Colonic mucosa (tissue), 4 donors: ENCODE data around the gene INPP5A. TPM values are rescaled to one million over a fixed set of nuclear protein-coding genes. Genes with fewer than 3 reads are reported as not detected.

Experiments
- DNase-seq: peaks from one replicate; pipeline ENCODE4 v3.0.0-alpha.2; 2020
- H3K27ac ChIP-seq: fragments of 200-600 bp; one replicate; pipeline ENCODE4 v1.8.0; 2021
- H3K27me3 ChIP-seq: fragments of 200-600 bp; one replicate; pipeline ENCODE4 v1.8.0; 2021
- H3K36me3 ChIP-seq: fragments of 200-600 bp; one replicate; pipeline ENCODE4 v1.8.0; 2021
- H3K4me1 ChIP-seq: fragments of 200-600 bp; one replicate; pipeline ENCODE4 v1.8.0; 2021; ENCODE audit warnings: mild to moderate bottlenecking
- H3K4me3 ChIP-seq: fragments of 200-600 bp; one replicate; pipeline ENCODE4 v1.8.0; 2021
- H3K9ac ChIP-seq, 2 donors: one replicate each; pipeline ENCODE4 v1.7.0; 2013; ENCODE audit warnings: control low read depth in 2 of 2, low read depth in 2 of 2, low read length in 2 of 2
- H3K9me3 ChIP-seq: fragments of 200-600 bp; one replicate; pipeline ENCODE4 v1.8.0; 2021
- intact Hi-C: fragments of 100-400 bp; cut with DNase I; formaldehyde crosslinking; loops from one replicate; pipeline ENCODE4 v1.14.1; 2022
- total RNA-seq, 2 donors: library from RNA; stranded (reverse); fragmentation: NEBNext Ultra II Directional in 1 of 2; extraction: Animal tissue kit (Norgen Biotek cat#: 25700) in 1 of 2; gene quantifications; one replicate each; pipeline ENCODE4 v1.2.1, GENCODE V29; 2021
- TF ChIP-seq, protein P1 (sequence below): fragments of 200-600 bp; IDR thresholded peaks from one replicate; pipeline ENCODE4 v1.8.0; 2022; ENCODE audit warnings: antibody characterized with exemption, mild to moderate bottlenecking
- donor health status: healthy.
- donor health status: DM: no; HTN: no; CAD: no.
- donor health status: DM: no; HTN: no; CAD: no.

INPP5A gene
- total RNA-seq, 2 donors from 2014 or later = 29.9 to 41.5 TPM

GRCh38 chr10:132660385-132660784 is 122.8 kb downstream of the INPP5A start:
- no peak overlapping the region for H3K9ac ChIP-seq
- H3K4me1 ChIP-seq = no peaks in the 10 kb centered on the region
- H3K27me3 ChIP-seq = no peaks in the 10 kb centered on the region
- no peaks in the 10 kb centered on the region for H3K9me3 ChIP-seq
- H3K36me3 ChIP-seq = no peaks in the 10 kb centered on the region
- no peak overlapping the region for H3K4me3 ChIP-seq
- intact Hi-C loops = no loop called here
- TF ChIP-seq, protein P1, sequence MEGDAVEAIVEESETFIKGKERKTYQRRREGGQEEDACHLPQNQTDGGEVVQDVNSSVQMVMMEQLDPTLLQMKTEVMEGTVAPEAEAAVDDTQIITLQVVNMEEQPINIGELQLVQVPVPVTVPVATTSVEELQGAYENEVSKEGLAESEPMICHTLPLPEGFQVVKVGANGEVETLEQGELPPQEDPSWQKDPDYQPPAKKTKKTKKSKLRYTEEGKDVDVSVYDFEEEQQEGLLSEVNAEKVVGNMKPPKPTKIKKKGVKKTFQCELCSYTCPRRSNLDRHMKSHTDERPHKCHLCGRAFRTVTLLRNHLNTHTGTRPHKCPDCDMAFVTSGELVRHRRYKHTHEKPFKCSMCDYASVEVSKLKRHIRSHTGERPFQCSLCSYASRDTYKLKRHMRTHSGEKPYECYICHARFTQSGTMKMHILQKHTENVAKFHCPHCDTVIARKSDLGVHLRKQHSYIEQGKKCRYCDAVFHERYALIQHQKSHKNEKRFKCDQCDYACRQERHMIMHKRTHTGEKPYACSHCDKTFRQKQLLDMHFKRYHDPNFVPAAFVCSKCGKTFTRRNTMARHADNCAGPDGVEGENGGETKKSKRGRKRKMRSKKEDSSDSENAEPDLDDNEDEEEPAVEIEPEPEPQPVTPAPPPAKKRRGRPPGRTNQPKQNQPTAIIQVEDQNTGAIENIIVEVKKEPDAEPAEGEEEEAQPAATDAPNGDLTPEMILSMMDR = no peak
- DNase-seq = no peak
- H3K27ac ChIP-seq = no peak overlapping the region

- no peak for DNase-seq
- H3K27ac ChIP-seq = no peak overlapping the region
- H3K4me1 ChIP-seq = no peaks in the 10 kb centered on the region
- intact Hi-C loops = no loop called here
- H3K9me3 ChIP-seq = no peaks in the 10 kb centered on the region
- no peaks in the 10 kb centered on the region for H3K27me3 ChIP-seq
- H3K4me3 ChIP-seq = no peak overlapping the region
- TF ChIP-seq, protein P1 = no peak
- no peak overlapping the region for H3K9ac ChIP-seq
- H3K36me3 ChIP-seq = no peaks in the 10 kb centered on the region
These were observed 124.8 kb downstream of the INPP5A start for GRCh38 chr10:132662186-132662920.

GRCh38 chr10:132663666-132664365 is 126.2 kb downstream of the INPP5A start:
- TF ChIP-seq, protein P1 = no peak
- no peak overlapping the region for H3K4me3 ChIP-seq
- no peaks in the 10 kb centered on the region for H3K4me1 ChIP-seq
- no peak overlapping the region for H3K27ac ChIP-seq
- no peaks in the 10 kb centered on the region for H3K27me3 ChIP-seq
- no peaks in the 10 kb centered on the region for H3K36me3 ChIP-seq
- no peak for DNase-seq
- H3K9me3 ChIP-seq = no peaks in the 10 kb centered on the region
- intact Hi-C loops = no loop called here
- no peak overlapping the region for H3K9ac ChIP-seq

- H3K4me1 ChIP-seq = no peaks in the 10 kb centered on the region
- no peaks in the 10 kb centered on the region for H3K9me3 ChIP-seq
- H3K27me3 ChIP-seq = no peaks in the 10 kb centered on the region
- H3K36me3 ChIP-seq = no peaks in the 10 kb centered on the region
- DNase-seq = no peak
- H3K4me3 ChIP-seq = no peak overlapping the region
- no peak overlapping the region for H3K27ac ChIP-seq
- no peak overlapping the region for H3K9ac ChIP-seq
- TF ChIP-seq, protein P1 = no peak
- intact Hi-C loops = no loop called here
These were observed 126.8 kb downstream of the INPP5A start for GRCh38 chr10:132664407-132664806.

- intact Hi-C loops = no loop called here
- no peak for DNase-seq
- H3K4me3 ChIP-seq = no peak overlapping the region
- H3K36me3 ChIP-seq = no peaks in the 10 kb centered on the region
- no peaks in the 10 kb centered on the region for H3K4me1 ChIP-seq
- no peaks in the 10 kb centered on the region for H3K27me3 ChIP-seq
- TF ChIP-seq, protein P1 = no peak
- no peaks in the 10 kb centered on the region for H3K9me3 ChIP-seq
- H3K9ac ChIP-seq = no peak overlapping the region
- H3K27ac ChIP-seq = no peak overlapping the region
These were observed 127.3 kb downstream of the INPP5A start for GRCh38 chr10:132664883-132665282.
